Stimulated activated CD4-positive, alpha-beta T cell treated with anti-CD3 and anti-CD28 coated beads, Interleukin-1b, Interleukin-23, amount 100 ng/mL, for 24 hours (primary cell): Measurements from ENCODE around the gene OR2J3.
"Not testable (repeated sequence)": the region's sequence is repeated elsewhere in the genome, so short reads cannot be mapped to it uniquely, and the experiment has no call there.

Experiments
- DNase-seq, 4 experiments: peaks; one replicate each; pipeline ENCODE4 v3.0.0-alpha.2; 2020; ENCODE audit warnings: low read depth in 4 of 4, low spot score in 1 of 4

The OR2J3 gene

GRCh38 chr6:29107758-29108157 lies at the start of gene OR2J3:
Gene OR2J3, plus strand, starts transcription at chr6:29108058. Its CDS starts 3,833 bp downstream, at chr6:29111891.
- no peak for DNase-seq

GRCh38 chr6:29071831-29072723 lies 35.8 kb upstream of the OR2J3 start:
- no peak for DNase-seq

- no peak for DNase-seq
Observed at GRCh38 chr6:29079203-29079602, 28.7 kb upstream of the OR2J3 start.

GRCh38 chr6:29081312-29081711 lies 26.5 kb upstream of the OR2J3 start:
- no peak for DNase-seq

DNA sequence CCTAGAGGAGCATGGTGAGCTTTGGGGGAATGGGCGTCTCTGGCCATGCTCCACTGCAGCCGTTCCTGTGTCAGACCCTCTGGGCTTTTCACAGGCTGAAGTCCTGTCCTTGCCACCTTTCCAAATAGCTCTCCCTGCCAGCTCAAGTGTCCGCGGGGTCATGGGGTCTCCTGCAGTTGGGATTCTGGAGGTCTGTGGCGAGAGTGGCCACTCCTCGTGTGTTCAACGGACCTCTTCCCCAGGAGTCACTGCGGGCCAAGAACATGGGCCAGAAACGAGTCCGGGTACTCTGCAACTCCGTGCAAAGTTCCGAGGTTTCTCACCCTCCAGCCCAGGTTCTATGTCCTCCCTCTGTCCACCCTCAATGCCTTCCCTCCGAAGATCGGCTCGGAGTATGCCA lies 25.4 kb upstream of the OR2J3 start:
- DNase-seq, result no peak

DNA sequence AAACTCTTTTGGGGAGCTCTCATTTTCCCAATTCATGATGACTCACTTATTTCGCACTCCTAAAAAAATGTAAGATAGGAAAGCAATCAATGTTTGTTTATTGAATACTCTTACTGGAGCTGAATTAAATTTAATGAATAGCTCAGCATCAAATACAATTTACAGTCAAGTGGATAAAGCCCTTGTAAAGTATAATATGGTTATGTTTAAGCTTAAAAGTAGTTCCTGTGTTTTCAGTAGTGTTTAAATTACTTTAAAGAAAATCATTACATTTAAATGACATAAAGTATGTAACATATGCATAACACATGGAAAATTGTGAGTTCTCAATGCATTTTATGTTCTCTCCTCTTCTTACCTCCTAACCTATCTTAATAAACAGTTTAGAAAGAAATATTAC lies 20.6 kb upstream of the OR2J3 start, which contains the start of gene OR2B3:
OR2B3 (minus strand) TSS at position 101 of the 400 bp plus-strand sequence; CDS start at position 36, 65 bp downstream.
- DNase-seq, result no peak

GRCh38 chr6:29092957-29093356 lies 14.9 kb upstream of the OR2J3 start:
- DNase-seq, result no peak

DNA sequence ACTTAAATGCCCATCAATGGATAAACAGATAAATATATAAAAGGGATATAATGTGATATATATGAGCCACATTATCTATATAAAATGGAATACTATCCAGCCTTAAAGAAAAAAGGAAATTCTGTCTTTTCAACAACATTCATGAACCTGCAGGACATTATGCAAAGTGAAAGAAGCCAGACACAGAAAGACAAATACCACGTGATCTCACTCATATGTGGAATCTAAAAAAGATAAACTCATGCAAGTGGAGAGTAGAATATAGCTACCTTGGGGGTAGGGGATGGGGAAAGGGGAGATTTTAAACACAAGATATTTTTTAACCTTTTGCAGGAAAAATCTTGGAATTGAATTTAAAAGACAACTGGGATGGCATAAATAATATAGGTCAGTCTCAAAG lies 10.1 kb upstream of the OR2J3 start:
- DNase-seq, result no peak

- no peak for DNase-seq
Observed at GRCh38 chr6:29099190-29099589, 8.7 kb upstream of the OR2J3 start, which contains the start of gene OR2J1. Gene OR2J1, plus strand, starts transcription at chr6:29099490. Its CDS starts 1,453 bp downstream, at chr6:29100943.

DNA sequence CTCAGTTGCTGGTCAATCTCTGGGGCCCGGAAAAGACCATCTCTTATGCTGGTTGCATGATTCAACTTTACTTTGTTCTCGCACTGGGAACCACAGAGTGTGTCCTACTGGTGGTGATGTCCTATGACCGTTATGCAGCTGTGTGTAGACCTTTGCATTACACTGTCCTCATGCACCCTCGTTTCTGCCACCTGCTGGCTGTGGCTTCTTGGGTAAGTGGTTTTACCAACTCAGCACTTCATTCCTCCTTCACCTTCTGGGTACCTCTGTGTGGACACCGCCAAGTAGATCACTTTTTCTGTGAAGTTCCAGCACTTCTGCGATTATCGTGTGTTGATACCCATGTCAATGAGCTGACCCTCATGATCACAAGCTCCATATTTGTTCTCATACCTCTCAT lies 4.3 kb downstream of the OR2J3 start:
- no peak for DNase-seq

DNA sequence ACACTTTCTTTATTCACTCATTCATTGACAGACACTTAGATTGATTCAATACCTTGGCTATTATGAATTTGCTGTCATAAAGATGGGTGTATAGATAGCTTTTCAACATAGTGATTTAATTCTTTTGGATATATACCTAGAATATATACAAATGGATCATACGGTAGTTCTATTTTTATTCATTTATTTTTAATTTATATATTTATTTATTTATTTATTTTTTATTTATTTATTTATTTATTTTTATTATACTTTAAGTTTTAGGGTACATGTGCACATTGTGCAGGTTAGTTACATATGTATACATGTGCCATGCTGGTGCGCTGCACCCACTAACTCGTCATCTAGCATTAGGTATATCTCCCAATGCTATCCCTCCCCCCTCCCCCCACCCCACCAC lies 7.1 kb downstream of the OR2J3 start:
- DNase-seq, result not testable (repeated sequence)

GRCh38 chr6:29129326-29130012 lies 21.6 kb downstream of the OR2J3 start:
- no peak for DNase-seq

GRCh38 chr6:29130644-29131043 lies 22.8 kb downstream of the OR2J3 start:
- no peak for DNase-seq

DNA sequence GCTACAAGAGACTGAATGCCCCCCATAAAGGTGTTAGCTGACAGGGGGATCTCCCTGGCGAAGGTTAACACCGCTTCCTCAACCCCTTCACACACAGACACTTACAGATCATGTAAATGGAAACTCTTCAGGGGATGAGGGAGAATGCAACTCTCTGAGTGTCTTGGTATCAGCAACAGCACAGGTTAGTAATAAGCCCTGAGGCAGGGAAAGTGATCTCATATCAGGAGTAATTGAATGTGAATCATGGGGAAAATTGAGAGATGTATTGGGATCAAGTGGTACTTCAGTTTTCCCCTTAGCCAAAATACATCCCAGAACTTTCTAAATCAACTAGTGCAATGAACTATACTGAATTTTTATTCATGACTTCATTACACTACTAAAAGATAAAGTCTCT lies 23.8 kb downstream of the OR2J3 start:
- no peak for DNase-seq

DNA sequence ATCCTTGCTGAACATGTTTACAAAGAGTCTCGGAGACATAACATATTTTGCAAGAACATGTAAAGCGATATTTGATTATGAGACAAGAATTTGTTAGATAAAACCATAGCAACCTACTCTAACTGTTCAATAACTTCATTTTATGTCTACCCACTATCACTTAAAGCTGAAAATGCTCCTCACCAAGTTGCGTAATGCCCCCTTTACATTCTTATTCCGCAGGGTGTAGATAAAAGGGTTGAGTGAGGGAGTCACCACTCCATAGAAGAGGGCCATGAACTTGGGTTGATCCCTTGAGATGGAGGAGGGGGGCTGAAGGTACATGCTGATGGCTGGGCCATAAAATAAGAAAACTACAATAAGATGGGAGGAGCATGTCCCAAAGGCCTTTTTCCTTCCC lies 29.9 kb downstream of the OR2J3 start:
- DNase-seq, result no peak

DNA sequence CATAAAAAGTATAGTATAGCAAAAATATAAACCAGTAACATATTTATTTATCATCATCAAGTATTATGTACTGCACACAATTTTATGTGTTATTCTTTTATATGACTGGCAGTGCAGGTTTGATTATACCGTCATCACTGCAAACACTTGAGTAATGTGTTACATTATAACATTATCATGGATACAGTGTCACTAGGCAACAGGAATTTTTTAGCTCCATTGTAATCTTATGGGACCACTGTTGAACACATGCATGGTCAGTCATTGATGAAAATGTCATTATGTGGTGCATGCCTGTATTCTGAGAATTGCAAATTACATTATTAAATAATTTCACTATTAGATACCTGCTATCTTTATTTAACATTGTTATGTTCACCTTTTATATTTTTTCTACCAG lies 33.7 kb downstream of the OR2J3 start:
- DNase-seq, result no peak

DNA sequence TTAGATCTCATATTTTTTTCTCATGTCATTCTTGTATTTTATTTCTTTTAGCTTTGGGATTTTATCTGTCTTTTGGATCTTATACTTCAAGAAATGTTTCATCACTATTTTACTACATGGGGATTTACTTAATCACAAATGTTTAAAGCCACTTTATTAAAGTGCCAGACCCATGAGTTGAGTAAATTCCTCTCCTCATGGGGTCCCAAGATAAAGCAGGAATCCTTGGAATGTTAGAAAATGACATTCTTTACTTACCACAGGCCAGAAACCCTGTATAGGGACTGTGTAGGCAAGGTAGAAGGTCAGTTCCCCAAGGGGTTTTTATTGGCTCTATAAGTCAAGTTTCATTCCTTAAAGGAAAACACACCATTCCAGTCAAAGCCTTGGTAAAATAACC lies 34.5 kb downstream of the OR2J3 start:
- no peak for DNase-seq

DNA sequence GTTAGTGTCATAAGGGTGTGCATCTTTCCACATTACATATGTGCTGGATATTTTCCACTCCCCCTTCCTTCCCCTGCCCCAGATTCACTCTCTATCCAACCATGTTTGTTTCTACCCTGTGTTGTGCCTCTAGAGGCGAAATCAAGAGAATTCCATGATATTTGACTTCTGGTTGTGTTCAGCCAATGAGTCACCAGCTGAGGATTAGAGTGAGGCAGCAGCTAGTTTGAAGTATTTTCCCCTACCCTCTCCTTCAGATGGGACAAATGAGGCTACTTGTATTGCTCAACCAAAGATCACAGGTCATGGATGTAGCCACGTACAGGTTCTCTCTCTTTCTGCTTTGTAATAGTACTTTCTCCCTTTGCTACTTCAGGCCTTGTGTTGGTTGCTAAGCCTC lies 38.3 kb downstream of the OR2J3 start:
- no peak for DNase-seq

- no peak for DNase-seq
Observed at GRCh38 chr6:29147074-29147473, 39.2 kb downstream of the OR2J3 start.

- DNase-seq, result not testable (repeated sequence)
Observed at GRCh38 chr6:29149444-29149843, 41.6 kb downstream of the OR2J3 start.

DNA sequence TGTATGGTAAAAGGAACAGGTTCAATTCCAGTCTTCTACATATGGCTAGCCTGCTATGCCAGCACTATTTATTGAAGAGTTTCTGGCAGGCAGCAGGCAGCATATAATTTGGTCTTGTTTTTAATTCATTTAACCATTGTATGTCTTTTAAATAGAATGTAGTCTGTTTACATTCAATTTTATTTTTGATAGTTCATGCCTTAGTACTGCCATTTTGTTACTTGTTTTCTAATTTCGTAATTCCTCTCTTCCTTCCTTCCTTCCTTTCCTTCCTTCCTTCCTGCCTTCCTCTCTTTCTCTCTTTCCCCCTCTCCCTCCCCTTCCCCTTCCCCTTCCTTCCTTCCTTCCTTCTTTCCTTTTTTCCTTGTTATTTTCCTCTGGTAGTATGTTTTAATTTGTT lies 45.2 kb downstream of the OR2J3 start:
- DNase-seq, result no peak

DNA sequence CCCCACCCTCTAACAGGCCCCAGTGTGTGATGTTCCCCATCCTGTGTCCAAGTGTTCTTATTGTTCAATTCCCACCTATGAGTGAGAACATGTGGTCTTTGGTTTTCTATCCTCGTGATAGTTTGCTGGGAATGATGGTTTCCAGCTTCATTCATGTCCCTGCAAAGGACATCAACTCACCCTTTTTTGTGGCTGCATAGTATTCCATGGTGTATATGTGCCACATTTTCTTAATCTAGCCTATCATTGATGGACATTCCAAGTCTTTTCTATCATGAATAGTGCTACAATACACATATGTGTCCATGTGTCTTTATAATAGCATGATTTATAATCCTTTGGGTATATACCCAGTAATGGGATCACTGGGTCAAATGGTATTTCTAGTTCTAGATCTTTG lies 47.3 kb downstream of the OR2J3 start:
- not testable (repeated sequence) for DNase-seq
